HG03280 (cell line): ENCODE measurements around the gene TLCD3A.
"Not testable (repeated sequence)": the region's sequence is repeated elsewhere in the genome, so short reads cannot be mapped to it uniquely, and the experiment has no call there.

Experiments used
- ATAC-seq: cut with Tn5 transposase; IDR thresholded peaks from one replicate; pipeline ENCODE4 v1.9.1; 2021; ENCODE audit warnings: mild to moderate bottlenecking, moderate library complexity; ENCODE audit not compliant: unreplicated experiment

TLCD3A gene

GRCh38 chr17:746783-747629, 14.6 kb downstream of the TLCD3A start:
- no peak for ATAC-seq

- not testable (repeated sequence) for ATAC-seq
Observed at GRCh38 chr17:748604-749003, 16.2 kb downstream of the TLCD3A start.

- ATAC-seq = not testable (repeated sequence)
Observed at GRCh38 chr17:749359-749758, 17.0 kb downstream of the TLCD3A start.

GRCh38 chr17:750431-751037, 18.1 kb downstream of the TLCD3A start:
- ATAC-seq = no peak

GRCh38 chr17:751269-752001, 19.0 kb downstream of the TLCD3A start:
- peak; percentile 28 for ATAC-seq

- ATAC-seq = peak; percentile 87
Observed at GRCh38 chr17:752002-752619, 19.7 kb downstream of the TLCD3A start, which contains the start of gene GEMIN4. Gene GEMIN4, minus strand, starts transcription at chr17:752264. Its CDS starts 122 bp downstream, at chr17:752142.

GRCh38 chr17:752620-753219, 20.3 kb downstream of the TLCD3A start:
- no peak for ATAC-seq

GRCh38 chr17:753418-753817, 21.0 kb downstream of the TLCD3A start:
- ATAC-seq = no peak

GRCh38 chr17:755319-755961, 23.0 kb downstream of the TLCD3A start:
- not testable (repeated sequence) for ATAC-seq

- ATAC-seq = not testable (repeated sequence)
Observed at GRCh38 chr17:756010-756567, 23.7 kb downstream of the TLCD3A start.

- no peak for ATAC-seq
Observed at GRCh38 chr17:759964-760363, 27.6 kb downstream of the TLCD3A start.

- no peak for ATAC-seq
Observed at GRCh38 chr17:760371-760770, 28.0 kb downstream of the TLCD3A start.

- ATAC-seq = no peak
Observed at GRCh38 chr17:767076-767475, 34.7 kb downstream of the TLCD3A start.

GRCh38 chr17:773016-773415, 40.6 kb downstream of the TLCD3A start:
- no peak for ATAC-seq

- ATAC-seq = no peak
Observed at GRCh38 chr17:773467-774312, 41.3 kb downstream of the TLCD3A start.

GRCh38 chr17:774313-774584, 41.9 kb downstream of the TLCD3A start:
- ATAC-seq = no peak

GRCh38 chr17:778096-778495, 45.7 kb downstream of the TLCD3A start:
- ATAC-seq = no peak

GRCh38 chr17:781805-782731, 49.7 kb downstream of the TLCD3A start, which contains the start of the genes GLOD4 and MRM3:
Gene GLOD4, minus strand, starts transcription at chr17:782280. Its CDS starts 25 bp downstream, at chr17:782255.
Gene MRM3, plus strand, starts transcription at chr17:782353. Its CDS starts 26 bp downstream, at chr17:782379.
- ATAC-seq = peak; percentile 89
